ENCODE data around the gene EBF4. TPM values are rescaled to one million over a fixed set of nuclear protein-coding genes. Genes with fewer than 3 reads are reported as not detected.

EBF4 gene
- total RNA-seq, 2 donors from 2014 or later: 6.4 to 12.1 TPM

DNA sequence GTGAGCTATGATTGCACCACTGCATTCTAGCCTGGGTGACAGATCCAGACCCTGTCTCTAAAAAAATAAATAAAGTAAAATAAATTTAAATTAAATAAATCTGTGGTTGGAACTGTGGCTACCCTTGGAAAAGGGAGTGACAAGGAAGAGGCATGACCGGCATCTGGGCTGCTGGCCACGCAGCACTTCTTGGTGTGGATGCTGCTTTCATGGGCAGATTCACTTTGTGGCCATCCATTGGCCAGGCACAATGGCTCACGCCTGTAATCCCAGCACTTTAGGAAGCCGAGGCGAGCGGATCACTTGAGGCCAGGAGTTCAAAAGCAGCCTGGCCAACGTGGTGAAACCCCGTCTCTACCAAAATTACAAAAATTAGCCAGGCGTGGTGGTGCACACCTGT, 16.1 kb downstream of the EBF4 start:
- Histone ChIP-seq H3K4me3 (ENCODE audit: low read length) (no peak overlapping the region), H3K27ac (ENCODE audit: low read depth, low read length) (no peak overlapping the region), H3K36me3 (ENCODE audit: control insufficient read depth, insufficient read depth, low read length) (no peaks in the 10 kb centered on the region), H3K9me3 (ENCODE audit: control insufficient read depth, low read length) (no peaks in the 10 kb centered on the region), H3K4me1 (ENCODE audit: control insufficient read depth, insufficient read depth, low read length) (peaks cover 3% of the 10 kb centered on the region), H3K9ac (ENCODE audit: extremely low read depth, low read length, poor library complexity, severe bottlenecking) (no peak overlapping the region), H3K27me3 (ENCODE audit: control insufficient read depth, insufficient read depth, low read length, poor library complexity, severe bottlenecking) (peaks cover 22% of the 10 kb centered on the region)
- Mint-ChIP-seq H3K9me3 (no peaks in the 10 kb centered on the region), H3K36me3 (ENCODE audit: low read depth) (no peaks in the 10 kb centered on the region), H3K27me3 (ENCODE audit: insufficient read depth) (peaks cover 37% of the 10 kb centered on the region), H3K4me1 (peaks cover 8% of the 10 kb centered on the region), H3K4me3 (no peak overlapping the region), H3K27ac (no peak overlapping the region)
- DNase-seq: peak; percentile 43
- TF ChIP-seq, protein P1, sequence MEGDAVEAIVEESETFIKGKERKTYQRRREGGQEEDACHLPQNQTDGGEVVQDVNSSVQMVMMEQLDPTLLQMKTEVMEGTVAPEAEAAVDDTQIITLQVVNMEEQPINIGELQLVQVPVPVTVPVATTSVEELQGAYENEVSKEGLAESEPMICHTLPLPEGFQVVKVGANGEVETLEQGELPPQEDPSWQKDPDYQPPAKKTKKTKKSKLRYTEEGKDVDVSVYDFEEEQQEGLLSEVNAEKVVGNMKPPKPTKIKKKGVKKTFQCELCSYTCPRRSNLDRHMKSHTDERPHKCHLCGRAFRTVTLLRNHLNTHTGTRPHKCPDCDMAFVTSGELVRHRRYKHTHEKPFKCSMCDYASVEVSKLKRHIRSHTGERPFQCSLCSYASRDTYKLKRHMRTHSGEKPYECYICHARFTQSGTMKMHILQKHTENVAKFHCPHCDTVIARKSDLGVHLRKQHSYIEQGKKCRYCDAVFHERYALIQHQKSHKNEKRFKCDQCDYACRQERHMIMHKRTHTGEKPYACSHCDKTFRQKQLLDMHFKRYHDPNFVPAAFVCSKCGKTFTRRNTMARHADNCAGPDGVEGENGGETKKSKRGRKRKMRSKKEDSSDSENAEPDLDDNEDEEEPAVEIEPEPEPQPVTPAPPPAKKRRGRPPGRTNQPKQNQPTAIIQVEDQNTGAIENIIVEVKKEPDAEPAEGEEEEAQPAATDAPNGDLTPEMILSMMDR (conservative IDR thresholded peaks at IDR 0.05): no peak
- 87 to 88% methylated on average over 7 to 9 of the region's 9 CpGs for WGBS, 2 experiments (ENCODE audit: insufficient coverage in 1 of 2, insufficient read length in 1 of 2)

GRCh38 chr20:2709205-2709981, 16.8 kb downstream of the EBF4 start:
- Mint-ChIP-seq H3K27ac (no peak overlapping the region), H3K9me3 (no peaks in the 10 kb centered on the region), H3K27me3 (ENCODE audit: insufficient read depth) (peaks cover 35% of the 10 kb centered on the region), H3K36me3 (ENCODE audit: low read depth) (no peaks in the 10 kb centered on the region), H3K4me3 (no peak overlapping the region), H3K4me1 (peaks cover 8% of the 10 kb centered on the region)
- Histone ChIP-seq H3K9ac (ENCODE audit: extremely low read depth, low read length, poor library complexity, severe bottlenecking) (no peak overlapping the region), H3K4me1 (ENCODE audit: control insufficient read depth, insufficient read depth, low read length) (peaks cover 3% of the 10 kb centered on the region), H3K27me3 (ENCODE audit: control insufficient read depth, insufficient read depth, low read length, poor library complexity, severe bottlenecking) (peaks cover 20% of the 10 kb centered on the region), H3K27ac (ENCODE audit: low read depth, low read length) (no peak overlapping the region), H3K9me3 (ENCODE audit: control insufficient read depth, low read length) (no peaks in the 10 kb centered on the region), H3K36me3 (ENCODE audit: control insufficient read depth, insufficient read depth, low read length) (no peaks in the 10 kb centered on the region), H3K4me3 (ENCODE audit: low read length) (no peak overlapping the region)
- TF ChIP-seq, protein P1 (conservative IDR thresholded peaks at IDR 0.05): no peak
- WGBS, 2 experiments (ENCODE audit: insufficient coverage in 1 of 2, insufficient read length in 1 of 2): 71 to 82% methylated on average over 7 to 17 of the region's 17 CpGs
- DNase-seq: peak; percentile 53

- peak; percentile 45 for DNase-seq
Measured at GRCh38 chr20:2713285-2713684, 20.7 kb downstream of the EBF4 start.

More at GRCh38 chr20:2713285-2713684, 20.7 kb downstream of the EBF4 start:
- Mint-ChIP-seq H3K36me3 (ENCODE audit: low read depth) (no peaks in the 10 kb centered on the region), H3K27me3 (ENCODE audit: insufficient read depth) (peaks cover 11% of the 10 kb centered on the region), H3K9me3 (no peaks in the 10 kb centered on the region), H3K4me1 (peaks cover 5% of the 10 kb centered on the region), H3K27ac (no peak overlapping the region), H3K4me3 (no peak overlapping the region)
- WGBS, 2 experiments (ENCODE audit: insufficient coverage in 1 of 2, insufficient read length in 1 of 2): 13 to 23% methylated on average over 3 of the region's 3 CpGs
- Histone ChIP-seq H3K9ac (ENCODE audit: extremely low read depth, low read length, poor library complexity, severe bottlenecking) (no peak overlapping the region), H3K4me3 (ENCODE audit: low read length) (no peak overlapping the region), H3K9me3 (ENCODE audit: control insufficient read depth, low read length) (no peaks in the 10 kb centered on the region), H3K4me1 (ENCODE audit: control insufficient read depth, insufficient read depth, low read length) (peaks cover 2% of the 10 kb centered on the region), H3K27me3 (ENCODE audit: control insufficient read depth, insufficient read depth, low read length, poor library complexity, severe bottlenecking) (peaks cover 10% of the 10 kb centered on the region), H3K27ac (ENCODE audit: low read depth, low read length) (no peak overlapping the region), H3K36me3 (ENCODE audit: control insufficient read depth, insufficient read depth, low read length) (no peaks in the 10 kb centered on the region)
- TF ChIP-seq, protein P1 (conservative IDR thresholded peaks at IDR 0.05): peak; percentile 62
